ENCODE measurements around the gene ZMIZ1. TPM values are rescaled to one million over a fixed set of nuclear protein-coding genes. Genes with fewer than 3 reads are reported as not detected.
A peak's percentile ranks its signal among the peaks of the same experiment; 100 is the strongest.

ZMIZ1 gene
- total and polyA plus RNA-seq, 2 experiments from 2014 or later, result 48.2 to 78.8 TPM

DNA sequence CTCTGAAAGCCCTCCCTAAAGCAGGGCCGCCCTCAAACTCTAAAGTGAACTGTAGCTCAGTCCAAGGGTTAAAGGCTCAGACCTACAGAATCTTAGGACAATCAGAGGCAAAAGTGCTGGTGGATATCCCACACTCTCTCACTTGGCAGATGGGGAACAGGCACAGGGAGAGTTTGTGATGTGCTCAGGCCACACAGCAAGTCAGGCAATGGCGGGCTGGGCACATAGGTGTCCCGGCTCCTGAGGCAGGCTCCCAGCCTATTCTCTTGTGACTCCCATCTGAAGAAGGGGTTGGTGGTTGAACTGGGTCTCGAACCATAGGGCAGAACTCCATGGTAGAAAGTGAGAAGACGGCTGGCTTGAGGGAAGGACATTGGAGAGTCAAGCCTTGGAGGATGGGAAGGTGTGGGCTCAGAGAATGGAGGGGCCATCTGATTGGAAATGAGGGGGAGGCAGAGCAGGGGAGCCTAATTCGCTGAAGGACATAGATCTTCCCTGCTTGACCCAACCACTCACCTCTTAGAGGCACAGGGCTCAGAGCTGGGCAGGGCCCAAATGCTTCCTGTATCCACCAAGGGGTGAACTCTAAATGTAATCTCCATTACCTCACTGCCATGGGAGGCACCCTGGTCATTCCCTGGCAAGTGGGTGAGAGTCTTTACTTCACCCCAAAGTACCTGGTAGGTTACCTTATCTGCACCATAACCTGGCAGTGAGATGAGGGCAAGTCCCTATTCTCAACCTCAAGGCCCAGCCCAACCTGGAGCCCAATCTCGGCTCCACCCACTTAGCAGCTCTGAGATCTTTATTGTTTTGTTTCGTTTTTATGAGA lies 4.9 kb upstream of the ZMIZ1 start:
- no peaks in the 10 kb centered on the region for H3K9me3 ChIP-seq (ENCODE audit: low read depth)
- H3K36me3 ChIP-seq, result no peaks in the 10 kb centered on the region
- no peak overlapping the region for H3K27ac ChIP-seq
- H3K27me3 ChIP-seq, result no peaks in the 10 kb centered on the region
- no peak overlapping the region for H3K4me3 ChIP-seq
- H3K4me1 ChIP-seq (ENCODE audit: low read depth), result peaks cover 36% of the 10 kb centered on the region
- DNase-seq (ENCODE audit: low read depth in 1 of 2, low spot score in 1 of 2), result no peak
- TF ChIP-seq, protein P1, sequence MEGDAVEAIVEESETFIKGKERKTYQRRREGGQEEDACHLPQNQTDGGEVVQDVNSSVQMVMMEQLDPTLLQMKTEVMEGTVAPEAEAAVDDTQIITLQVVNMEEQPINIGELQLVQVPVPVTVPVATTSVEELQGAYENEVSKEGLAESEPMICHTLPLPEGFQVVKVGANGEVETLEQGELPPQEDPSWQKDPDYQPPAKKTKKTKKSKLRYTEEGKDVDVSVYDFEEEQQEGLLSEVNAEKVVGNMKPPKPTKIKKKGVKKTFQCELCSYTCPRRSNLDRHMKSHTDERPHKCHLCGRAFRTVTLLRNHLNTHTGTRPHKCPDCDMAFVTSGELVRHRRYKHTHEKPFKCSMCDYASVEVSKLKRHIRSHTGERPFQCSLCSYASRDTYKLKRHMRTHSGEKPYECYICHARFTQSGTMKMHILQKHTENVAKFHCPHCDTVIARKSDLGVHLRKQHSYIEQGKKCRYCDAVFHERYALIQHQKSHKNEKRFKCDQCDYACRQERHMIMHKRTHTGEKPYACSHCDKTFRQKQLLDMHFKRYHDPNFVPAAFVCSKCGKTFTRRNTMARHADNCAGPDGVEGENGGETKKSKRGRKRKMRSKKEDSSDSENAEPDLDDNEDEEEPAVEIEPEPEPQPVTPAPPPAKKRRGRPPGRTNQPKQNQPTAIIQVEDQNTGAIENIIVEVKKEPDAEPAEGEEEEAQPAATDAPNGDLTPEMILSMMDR (IDR thresholded peaks at IDR 0.05; ENCODE audit: low read depth, low read length), result no peak

DNA sequence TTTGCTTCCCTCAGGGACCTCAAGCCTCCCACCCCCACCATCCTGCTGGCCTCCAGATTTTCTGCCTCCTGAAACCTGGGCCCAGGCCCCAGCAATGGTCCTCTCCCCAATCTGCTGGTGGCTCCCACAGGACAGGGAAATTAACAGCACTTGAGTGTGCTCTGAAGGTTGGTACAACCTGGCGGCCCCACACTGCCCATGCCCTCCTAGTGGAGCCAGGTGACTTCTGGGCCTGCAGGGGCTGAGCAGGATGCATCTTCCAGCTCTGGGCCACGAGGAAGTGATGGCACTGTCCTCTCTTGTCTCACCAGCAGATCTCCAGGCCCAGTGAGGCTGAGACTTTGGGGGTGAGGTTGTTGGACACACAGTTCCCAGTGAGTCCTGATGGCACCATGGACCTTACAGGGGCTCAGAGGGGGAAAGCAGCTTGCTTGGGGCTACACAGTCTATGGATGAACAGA lies 3.6 kb upstream of the ZMIZ1 start:
- H3K9me3 ChIP-seq (ENCODE audit: low read depth), result no peaks in the 10 kb centered on the region
- TF ChIP-seq, protein P1 (IDR thresholded peaks at IDR 0.05; ENCODE audit: low read depth, low read length), result no peak
- no peak overlapping the region for H3K4me3 ChIP-seq
- H3K27me3 ChIP-seq, result no peaks in the 10 kb centered on the region
- no peak for DNase-seq (ENCODE audit: low read depth in 1 of 2, low spot score in 1 of 2)
- no peaks in the 10 kb centered on the region for H3K36me3 ChIP-seq
- no peak overlapping the region for H3K27ac ChIP-seq
- peaks cover 24% of the 10 kb centered on the region for H3K4me1 ChIP-seq (ENCODE audit: low read depth)

DNA sequence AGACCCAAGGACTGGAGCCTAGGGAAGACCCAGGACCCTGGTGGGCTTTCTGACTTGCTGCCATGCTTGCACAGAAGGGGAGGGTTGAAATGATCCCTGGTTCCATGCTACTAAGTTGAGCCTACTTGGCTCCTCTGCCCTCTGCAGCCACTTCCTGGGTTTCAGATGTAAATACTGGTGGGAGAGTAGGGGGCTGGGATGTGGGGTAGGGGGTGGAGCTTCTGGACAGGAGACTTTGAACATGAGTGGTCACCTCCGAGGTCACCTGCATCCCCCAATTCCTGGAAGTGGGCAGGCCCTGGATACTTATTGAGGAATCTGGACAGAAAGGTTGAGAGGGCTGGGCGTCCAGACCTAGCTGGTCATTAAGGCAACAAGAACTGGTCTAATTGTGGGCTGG lies 2.9 kb upstream of the ZMIZ1 start:
- H3K4me1 ChIP-seq (ENCODE audit: low read depth), result peaks cover 17% of the 10 kb centered on the region
- H3K36me3 ChIP-seq, result no peaks in the 10 kb centered on the region
- H3K27me3 ChIP-seq, result no peaks in the 10 kb centered on the region
- no peak for DNase-seq (ENCODE audit: low read depth in 1 of 2, low spot score in 1 of 2)
- H3K4me3 ChIP-seq, result no peak overlapping the region
- H3K9me3 ChIP-seq (ENCODE audit: low read depth), result no peaks in the 10 kb centered on the region
- TF ChIP-seq, protein P1 (IDR thresholded peaks at IDR 0.05; ENCODE audit: low read depth, low read length), result no peak
- H3K27ac ChIP-seq, result peak overlapping the region; percentile 67

DNA sequence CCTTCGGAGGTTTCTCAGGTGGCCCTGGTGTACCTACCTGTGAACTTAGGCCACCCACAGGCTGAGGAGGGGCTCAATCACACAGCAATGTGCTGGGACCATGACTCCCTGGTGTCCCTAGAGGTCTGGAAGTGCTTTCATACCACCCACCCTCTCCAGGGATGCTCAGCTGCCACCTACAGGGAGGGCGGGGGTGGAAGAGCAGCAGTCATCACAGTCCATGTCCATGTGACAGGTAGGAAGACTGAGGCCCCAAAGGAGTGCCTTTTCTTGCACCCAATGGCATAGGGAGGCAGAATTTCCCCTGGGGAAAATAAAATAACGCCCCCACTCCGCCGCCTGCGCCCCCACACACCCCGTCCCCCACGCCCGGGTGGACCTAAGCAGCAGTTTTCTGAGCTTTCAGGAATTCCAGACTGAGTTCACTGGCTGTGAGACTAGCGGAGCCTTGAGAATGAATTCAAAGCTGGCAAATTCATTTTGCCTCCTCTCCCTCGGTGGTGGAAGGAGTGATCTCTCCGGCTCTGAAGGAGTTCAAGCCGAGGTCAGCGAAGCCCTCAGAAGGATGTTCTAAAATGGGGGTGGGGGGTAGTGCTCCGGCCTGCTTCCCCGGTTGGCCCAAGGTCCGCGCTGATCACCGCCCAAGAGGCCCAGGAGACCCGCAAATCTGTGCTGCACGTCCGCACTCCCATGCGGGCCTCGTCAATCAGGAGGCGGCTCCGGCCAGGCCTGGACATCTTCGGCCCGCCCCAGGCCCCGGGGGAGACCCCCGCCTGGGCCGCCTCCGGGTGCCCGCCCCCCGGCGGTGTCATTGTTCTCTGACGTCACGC lies 2.1 kb upstream of the ZMIZ1 start:
- peak overlapping the region; percentile 67 for H3K27ac ChIP-seq
- peak overlapping the region; percentile 9 for H3K4me3 ChIP-seq
- DNase-seq (ENCODE audit: low read depth in 1 of 2, low spot score in 1 of 2), result peak; percentile 28 to 55
- H3K4me1 ChIP-seq (ENCODE audit: low read depth), result peaks cover 12% of the 10 kb centered on the region
- H3K9me3 ChIP-seq (ENCODE audit: low read depth), result no peaks in the 10 kb centered on the region
- TF ChIP-seq, protein P1 (IDR thresholded peaks at IDR 0.05; ENCODE audit: low read depth, low read length), result peak; percentile 19
- no peaks in the 10 kb centered on the region for H3K27me3 ChIP-seq
- no peaks in the 10 kb centered on the region for H3K36me3 ChIP-seq

DNA sequence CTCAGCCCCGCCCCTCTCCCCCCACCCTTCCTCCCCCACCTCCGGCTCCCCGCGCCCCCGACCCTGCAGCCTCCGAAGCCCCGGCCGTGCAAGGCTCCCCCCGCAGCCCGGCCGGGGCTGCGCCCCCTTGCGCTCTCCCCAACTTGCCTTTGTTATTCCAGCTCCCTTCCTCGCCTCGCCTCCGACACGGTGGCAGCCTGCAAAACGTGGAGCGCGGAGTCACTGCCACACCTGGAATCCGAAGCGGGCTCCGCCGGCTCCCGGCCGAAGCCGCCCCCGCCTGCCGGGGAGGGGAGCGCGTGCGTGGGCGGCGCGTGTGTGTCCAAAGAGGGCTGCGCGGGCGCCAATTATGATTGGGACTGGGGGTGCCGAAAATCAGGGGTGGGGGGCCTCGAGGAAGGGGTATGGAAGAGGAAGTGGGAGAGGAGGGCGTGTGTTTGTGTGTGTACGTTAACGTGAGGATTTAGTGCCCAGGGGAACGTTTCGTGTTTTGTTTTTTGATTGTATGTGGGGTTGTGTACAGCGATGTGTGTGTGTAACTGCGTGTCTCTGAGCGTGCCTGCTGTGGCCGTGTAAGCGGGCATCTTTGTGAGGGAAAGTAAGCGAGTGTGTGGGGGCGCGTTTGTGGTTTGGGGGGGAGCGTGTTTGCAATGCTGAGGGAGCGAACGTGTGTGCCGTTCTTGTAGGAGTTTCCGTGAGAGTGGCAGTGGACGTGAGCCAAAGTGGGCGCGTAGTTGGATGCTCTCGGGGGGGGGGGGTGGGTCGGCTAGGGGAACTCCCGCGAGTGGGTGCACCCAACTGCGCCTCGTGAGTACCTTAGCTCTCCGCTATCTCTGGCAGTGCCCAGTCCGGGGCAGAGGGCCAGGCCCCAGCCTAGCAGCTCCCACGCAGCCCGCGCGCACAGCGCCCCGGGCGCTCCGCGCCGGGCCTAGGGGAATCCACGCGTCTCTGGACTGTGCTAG lies 1.2 kb upstream of the ZMIZ1 start:
- TF ChIP-seq, protein P1 (IDR thresholded peaks at IDR 0.05; ENCODE audit: low read depth, low read length), result peak; percentile 35
- peaks cover 18% of the 10 kb centered on the region for H3K4me1 ChIP-seq (ENCODE audit: low read depth)
- peak overlapping the region; percentile 97 for H3K4me3 ChIP-seq
- DNase-seq (ENCODE audit: low read depth in 1 of 2, low spot score in 1 of 2), result peak; percentile 96 to 97
- no peaks in the 10 kb centered on the region for H3K9me3 ChIP-seq (ENCODE audit: low read depth)
- peak overlapping the region; percentile 97 for H3K27ac ChIP-seq
- H3K36me3 ChIP-seq, result no peaks in the 10 kb centered on the region
- no peaks in the 10 kb centered on the region for H3K27me3 ChIP-seq

Measured in cardiac muscle cell (in vitro differentiated cells and primary cell).